Stomach (tissue), 9 donors: ENCODE results near the gene SHF. TPM values are rescaled to one million over a fixed set of nuclear protein-coding genes. Genes with fewer than 3 reads are reported as not detected.

Experiments used
- DNase-seq, 2 donors: peaks; one replicate each; pipeline versions ENCODE4 v3.0.0 to v3.0.0-alpha.2; 2013 to 2019
- H3K27ac ChIP-seq, 5 donors: fragments of 200-600 bp in 4 of 5; sonication (generic) in 4 of 5; one replicate each; pipeline ENCODE4 v1.5.1; 2013 to 2019; ENCODE audit warnings: mild to moderate bottlenecking in 1 of 5, moderate library complexity in 1 of 5
- H3K27me3 ChIP-seq, 3 donors: fragments of 200-600 bp; sonication (generic); one replicate each; pipeline ENCODE4 v1.5.1; 2017 to 2019; ENCODE audit warnings: mixed run types in 1 of 3
- H3K36me3 ChIP-seq, 4 donors: fragments of 200-600 bp; sonication (generic); 1 replicate in 3 of 4; 2 replicates in 1 of 4; pipeline ENCODE4 v1.5.1; 2016 to 2019
- H3K4me1 ChIP-seq, 4 donors: fragments of 200-600 bp; sonication (generic); one replicate each; pipeline ENCODE4 v1.5.1; 2016 to 2019
- H3K4me3 ChIP-seq, 4 donors: fragments of 200-600 bp; sonication (generic) in 3 of 4; one replicate each; pipeline ENCODE4 v1.5.1; 2016 to 2019; ENCODE audit warnings: mild to moderate bottlenecking in 1 of 4
- H3K9me3 ChIP-seq, 4 donors: fragments of 200-600 bp; sonication (generic); one replicate each; pipeline ENCODE4 v1.5.1; 2016 to 2019
- CTCF ChIP-seq, 7 experiments: fragments of 450-650 bp in 4 of 7; fragments of 200-600 bp in 3 of 7; sonication (generic) in 3 of 7; IDR thresholded peaks; one replicate each; pipeline ENCODE4 v1.5.1; 2016 to 2019; ENCODE audit warnings: antibody characterized with exemption in 7 of 7, control low read depth in 2 of 7, mild to moderate bottlenecking in 1 of 7
- EP300 ChIP-seq: sonication (generic); formaldehyde crosslinking; IDR thresholded peaks from one replicate; pipeline ENCODE4 v1.6.1; 2017; ENCODE audit warnings: antibody characterized with exemption
- POLR2A ChIP-seq, 4 donors: fragments of 450-650 bp; IDR thresholded peaks; one replicate each; pipeline ENCODE4 v1.6.1; 2016; ENCODE audit warnings: antibody characterized with exemption in 4 of 4, control low read depth in 2 of 4, mild to moderate bottlenecking in 1 of 4, moderate library complexity in 1 of 4
- POLR2AphosphoS5 ChIP-seq, 3 donors: sonication (generic); formaldehyde crosslinking; IDR thresholded peaks; one replicate each; pipeline ENCODE4 v1.6.1; 2016; ENCODE audit warnings: antibody characterized with exemption in 3 of 3
- WGBS, 5 donors: extraction: QIAGEN DNeasy Blood & Tissue Kit in 3 of 5; methylation state at CpG; one replicate each; pipeline versions ENCODE4 v1.1.5 to v1.1.7; 2013 to 2018; 5-methylcytosine and 5-hydroxymethylcytosine counted together
- intact Hi-C: fragments of 100-400 bp; cut with DNase I; formaldehyde crosslinking; loops from one replicate; pipeline ENCODE4 v1.15.1; 2023; ENCODE audit warnings: low total_unique reads
- polyA plus RNA-seq, 3 donors: library from polyadenylated mRNA; stranded (reverse); fragments of 200-250 nt; gene quantifications; one replicate each; pipeline ENCODE4 v1.2.3, GENCODE V29; 2013
- total RNA-seq, 5 donors: library from RNA; depleted of rRNA; stranded (reverse); fragments of >200 nt; gene quantifications; one replicate each; pipeline versions ENCODE4 v1.1.0 to v1.2.3, GENCODE V29; 2014 to 2016
- donor health status: healthy with polysubstance abuse.
- donor health status: Bipolar disorder and iron deficiency.
- donor health status: healthy.

The SHF gene
- total and polyA plus RNA-seq, 8 donors = 0.43 to 15.9 (median 6.1) TPM

- peak; percentile 76 to 95 for DNase-seq
- Histone ChIP-seq H3K9me3 (no peaks in the 10 kb centered on the region), H3K36me3 (no peaks in the 10 kb centered on the region), H3K4me3 (peak overlapping the region; percentile 55 to 65 (median 58)), H3K27ac (peak overlapping the region; percentile 92 to 99 (median 97)), H3K4me1 (peaks cover 0 to 26% (median 14%) of the 10 kb centered on the region in 4 donors), H3K27me3 (no peaks in the 10 kb centered on the region)
- WGBS, 5 donors = 4 to 8% (median 6%) methylated on average over 22 to 34 of the region's 34 CpGs
- intact Hi-C loops = loop anchor here (10.0 kb wide), 1 partner anchor 204 kb away; a partner anchor contains a TSS
- TF ChIP-seq POLR2AphosphoS5 (IDR thresholded peaks at IDR 0.05) (peak in 1 of 3 donors; percentile 20), CTCF (IDR thresholded peaks at IDR 0.05) (no peak), EP300 (no peak)
Observed at GRCh38 chr15:45200799-45201556, 13.2 kb upstream of the SHF start.

- 0 to 1% (median 1%) methylated on average over 34 of the region's 34 CpGs for WGBS, 5 donors
- peak overlapping the region; percentile 55 to 65 (median 58) for H3K4me3 ChIP-seq
- peak; percentile 97 to 98 for DNase-seq
- intact Hi-C loops = loop anchor here (10.0 kb wide), 1 partner anchor 205 kb away; a partner anchor contains a TSS
- no peaks in the 10 kb centered on the region for H3K27me3 ChIP-seq
- no peaks in the 10 kb centered on the region for H3K36me3 ChIP-seq
- H3K4me1 ChIP-seq = peaks cover 0 to 26% (median 14%) of the 10 kb centered on the region in 4 donors
- H3K9me3 ChIP-seq = no peaks in the 10 kb centered on the region
- TF ChIP-seq CTCF (IDR thresholded peaks at IDR 0.05) (peak in 1 of 7 experiments; percentile 4), POLR2AphosphoS5 (IDR thresholded peaks at IDR 0.05) (peak; percentile 62 to 97 (median 97)), POLR2A (IDR thresholded peaks at IDR 0.05) (peak in 2 of 4 donors; percentile 62 to 83), EP300 (no peak)
- peak overlapping the region; percentile 92 to 99 (median 97) for H3K27ac ChIP-seq
Observed at GRCh38 chr15:45200001-45200798, 12.4 kb upstream of the SHF start.

GRCh38 chr15:45199136-45199810 lies 11.5 kb upstream of the SHF start:
- DNase-seq = peak in 1 of 2 donors; percentile 67
- Histone ChIP-seq H3K4me1 (peaks cover 0 to 26% (median 14%) of the 10 kb centered on the region in 4 donors), H3K27ac (peak overlapping the region; percentile 88 to 99 (median 97)), H3K36me3 (no peaks in the 10 kb centered on the region), H3K9me3 (no peaks in the 10 kb centered on the region), H3K27me3 (no peaks in the 10 kb centered on the region), H3K4me3 (peak overlapping the region; percentile 55 to 65 (median 58))
- intact Hi-C loops = no loop called here
- WGBS, 5 donors = 1 to 3% (median 1%) methylated on average over 25 of the region's 25 CpGs
- peak in 1 of 7 experiments; percentile 1 for TF ChIP-seq CTCF (IDR thresholded peaks at IDR 0.05)
- no peak for TF ChIP-seq EP300
- no peak for TF ChIP-seq POLR2AphosphoS5 (IDR thresholded peaks at IDR 0.05)
- no peak for TF ChIP-seq POLR2A (IDR thresholded peaks at IDR 0.05)
